Keratinocyte (primary cell): ENCODE data around the gene APOBEC3F. TPM values are rescaled to one million over a fixed set of nuclear protein-coding genes. Genes with fewer than 3 reads are reported as not detected.

ENCODE experiments used
- DNase-seq: peaks from one replicate; pipeline ENCODE4 v3.0.0-alpha.2; 2011; ENCODE audit warnings: low read depth, missing footprints, low spot score
- FAIRE-seq: peaks from 2 replicates; lab custom pipeline; 2011; peaks lifted over from hg19 to GRCh38; lab: Jason Lieb, UNC
- H2AFZ ChIP-seq: 2 replicates; pipeline ENCODE4 v1.6.0; 2012; ENCODE audit warnings: low read length, control low read depth, inconsistent platforms; ENCODE audit not compliant: control insufficient read depth
- H3K27ac ChIP-seq: 2 replicates; pipeline ENCODE4 v1.5.1; 2011; ENCODE audit warnings: low read length; ENCODE audit not compliant: control insufficient read depth, insufficient read depth
- H3K27me3 ChIP-seq: 3 replicates; pipeline ENCODE4 v1.6.0; 2011; ENCODE audit warnings: low read length; ENCODE audit not compliant: control insufficient read depth, insufficient read depth; ENCODE audit errors: extremely low read depth
- H3K36me3 ChIP-seq, 2 experiments: 2 replicates in 1 of 2; 3 replicates in 1 of 2; pipeline ENCODE4 v1.5.1; 2011; ENCODE audit warnings: low read length in 2 of 2, mild to moderate bottlenecking in 1 of 2; ENCODE audit not compliant: control insufficient read depth in 2 of 2, insufficient read depth in 2 of 2; ENCODE audit errors: extremely low read depth in 1 of 2
- H3K4me1 ChIP-seq: 3 replicates; pipeline ENCODE4 v1.5.1; 2011; ENCODE audit warnings: low read length; ENCODE audit not compliant: control insufficient read depth, insufficient read depth; ENCODE audit errors: extremely low read depth
- H3K4me2 ChIP-seq: 3 replicates; pipeline ENCODE4 v1.6.0; 2011; ENCODE audit warnings: low read depth, low read length; ENCODE audit not compliant: control insufficient read depth, insufficient read depth; ENCODE audit errors: extremely low read depth
- H3K4me3 ChIP-seq, 3 experiments: fragments of 200-600 bp in 1 of 3; sonication (generic) in 1 of 3; 2 replicates in 2 of 3; 3 replicates in 1 of 3; pipeline ENCODE4 v1.5.1; 2011 to 2016; ENCODE audit warnings: low read length in 3 of 3, mild to moderate bottlenecking in 3 of 3, control low read depth in 2 of 3, inconsistent platforms in 1 of 3, low read depth in 1 of 3, mixed read lengths in 1 of 3, mixed run types in 1 of 3, moderate library complexity in 1 of 3; ENCODE audit not compliant: control insufficient read depth in 2 of 3, insufficient read depth in 2 of 3; ENCODE audit errors: extremely low read depth in 1 of 3
- H3K79me2 ChIP-seq: 2 replicates; pipeline ENCODE4 v1.6.0; 2012; ENCODE audit warnings: low read length; ENCODE audit not compliant: control insufficient read depth, insufficient read depth
- H3K9ac ChIP-seq: 3 replicates; pipeline ENCODE4 v1.6.0; 2011; ENCODE audit warnings: low read length; ENCODE audit not compliant: control insufficient read depth, insufficient read depth; ENCODE audit errors: extremely low read depth
- H3K9me1 ChIP-seq: 3 replicates; pipeline ENCODE4 v1.6.0; 2011; ENCODE audit warnings: low read length; ENCODE audit not compliant: control insufficient read depth, insufficient read depth; ENCODE audit errors: extremely low read depth
- H3K9me3 ChIP-seq: 2 replicates; pipeline ENCODE4 v1.5.1; 2012; ENCODE audit warnings: low read depth, low read length; ENCODE audit not compliant: control insufficient read depth
- H4K20me1 ChIP-seq: 3 replicates; pipeline ENCODE4 v1.6.0; 2011; ENCODE audit warnings: low read length; ENCODE audit not compliant: control insufficient read depth, insufficient read depth; ENCODE audit errors: extremely low read depth
- CTCF ChIP-seq, 3 experiments: IDR thresholded peaks in 1 of 3; conservative IDR thresholded peaks in 1 of 3; optimal IDR thresholded peaks in 1 of 3; 2 replicates in 2 of 3; 3 replicates in 1 of 3; pipeline versions ENCODE3 to v1.5.1; 2011; ENCODE audit warnings: low read length in 3 of 3, mild to moderate bottlenecking in 3 of 3, moderate library complexity in 2 of 3, control low read depth in 1 of 3, inconsistent platforms in 1 of 3; ENCODE audit not compliant: insufficient read depth in 2 of 3; ENCODE audit errors: extremely low read depth in 1 of 3
- EZH2 ChIP-seq: IDR thresholded peaks from one replicate; pipeline ENCODE4 v1.6.1; 2012; ENCODE audit warnings: inconsistent platforms, mild to moderate bottlenecking, low read length, moderate library complexity
- dilution Hi-C: fragments of 300-500 bp; cut with MboI; formaldehyde crosslinking; loops from one replicate; pipeline ENCODE4 v1.7.0; 2020; ENCODE audit warnings: low sequenced_read_pairs; ENCODE audit not compliant: extremely low pct_ligation_motif_present
- polyA plus RNA-seq, 5 experiments: library from polyadenylated mRNA; depleted of rRNA in 3 of 5; stranded (reverse) in 3 of 5; stranded (forward) in 1 of 5; unstranded in 1 of 5; fragments of >200 nt; gene quantifications; 1 replicate in 1 of 5; 2 replicates in 3 of 5; 3 replicates in 1 of 5; pipeline versions ENCODE4 v1.2.1 to v1.2.3, GENCODE V29; 2011 to 2012; ENCODE audit warnings: missing spikeins in 2 of 5, low read depth in 1 of 5, low replicate concordance in 1 of 5
- small RNA-seq, 3 experiments: library from RNA; depleted of rRNA; stranded (forward); fragments of <200 nt; gene quantifications; one replicate each; pipeline ENCODE3, GENCODE V24; 2012; ENCODE audit warnings: low read depth in 3 of 3, low replicate concordance in 1 of 3; ENCODE audit not compliant: insufficient read length in 3 of 3

The APOBEC3F gene
- polyA plus RNA-seq, 1 donor (not counting 4 experiments of a cell fraction or from before 2014, with no cell fraction given): 7.9 TPM

- Histone ChIP-seq H3K9ac (no peak overlapping the region), H3K36me3 (no peaks in the 10 kb centered on the region), H3K4me3 (no peak overlapping the region), H3K9me3 (no peaks in the 10 kb centered on the region), H3K27ac (no peak overlapping the region), H3K9me1 (no peaks in the 10 kb centered on the region), H3K4me1 (peaks cover 7% of the 10 kb centered on the region), H4K20me1 (no peaks in the 10 kb centered on the region), H3K27me3 (no peaks in the 10 kb centered on the region), H3K4me2 (no peak overlapping the region), H2AFZ (peak overlapping the region; percentile 2), H3K79me2 (no peaks in the 10 kb centered on the region)
- TF ChIP-seq EZH2 (no peak), CTCF (optimal IDR thresholded peaks at IDR 0.05 in 1 of 3, IDR thresholded peaks at IDR 0.05 in 1 of 3, conservative IDR thresholded peaks at IDR 0.05 in 1 of 3; ENCODE audit: extremely low read depth in 1 of 3, insufficient read depth in 2 of 3, low read length in 3 of 3) (no peak)
- DNase-seq (no peak), FAIRE-seq (no peak)
- dilution Hi-C loops: no loop called here
Observed at GRCh38 chr22:39103431-39103830, 62.8 kb downstream of the APOBEC3F start.

Small RNA genes lying within 50 kb of the gene (small RNA-seq; reads per million reads assigned to genes)
- gene AL022318.2: 0 reads per million in 3 experiments

Other genes starting within 250 kb of the APOBEC3F start
- 11.4 to 17.4 TPM (median 14.9 TPM) in 3 replicates for gene DNAL4, start 246.7 kb upstream of the APOBEC3F start, polyA plus RNA-seq
- gene NPTXR, start 196.8 kb upstream of the APOBEC3F start, polyA plus RNA-seq: 0.03 to 0.14 TPM (median 0.09 TPM) in 3 replicates
- gene CBX6, start 168.6 kb upstream of the APOBEC3F start, polyA plus RNA-seq: 4.1 to 9.5 TPM (median 4.4 TPM) in 3 replicates
- 0.48 to 0.50 TPM in 2 of 3 replicates, not detected in the other for gene APOBEC3A, start 83.3 kb upstream of the APOBEC3F start, polyA plus RNA-seq
- 1.5 to 4.9 TPM (median 3.4 TPM) in 3 replicates for gene APOBEC3B, start 58.5 kb upstream of the APOBEC3F start, polyA plus RNA-seq
- 25.6 to 54.9 TPM (median 34.7 TPM) in 3 replicates for gene APOBEC3C, start 26.6 kb upstream of the APOBEC3F start, polyA plus RNA-seq
- gene APOBEC3D, start 19.7 kb upstream of the APOBEC3F start, polyA plus RNA-seq: 0.13 to 0.31 TPM (median 0.24 TPM) in 3 replicates
- gene APOBEC3G, start 36.4 kb downstream of the APOBEC3F start, polyA plus RNA-seq: 4.7 to 11.3 TPM (median 7.8 TPM) in 3 replicates
- 0.14 to 0.51 TPM (median 0.41 TPM) in 3 replicates for gene APOBEC3H, start 56.4 kb downstream of the APOBEC3F start, polyA plus RNA-seq
- 1.2 to 1.6 TPM (median 1.3 TPM) in 3 replicates for gene CBX7, start 111.8 kb downstream of the APOBEC3F start, polyA plus RNA-seq
- 4.3 to 10.3 TPM (median 6.0 TPM) in 3 replicates for gene PDGFB, start 204.1 kb downstream of the APOBEC3F start, polyA plus RNA-seq